HG03439 (cell line): ENCODE results near the gene RNF2.
"Not testable (repeated sequence)": the region's sequence is repeated elsewhere in the genome, so short reads cannot be mapped to it uniquely, and the experiment has no call there.

Experiments used
- ATAC-seq: cut with Tn5 transposase; IDR thresholded peaks from one replicate; pipeline ENCODE4 v1.9.1; 2021; ENCODE audit warnings: mild to moderate bottlenecking, moderate library complexity; ENCODE audit not compliant: unreplicated experiment

RNF2 gene

GRCh38 chr1:185049670-185050069, 4.3 kb downstream of the RNF2 start:
- no peak for ATAC-seq

- ATAC-seq: no peak
Observed at GRCh38 chr1:185050823-185051451, 5.6 kb downstream of the RNF2 start.

- ATAC-seq: no peak
Observed at GRCh38 chr1:185053204-185053603, 7.8 kb downstream of the RNF2 start.

GRCh38 chr1:185054365-185055060, 9.2 kb downstream of the RNF2 start:
- ATAC-seq: no peak

- no peak for ATAC-seq
Observed at GRCh38 chr1:185058110-185058509, 12.8 kb downstream of the RNF2 start.

GRCh38 chr1:185058876-185059275, 13.5 kb downstream of the RNF2 start:
- no peak for ATAC-seq

- no peak for ATAC-seq
Observed at GRCh38 chr1:185059950-185060571, 14.7 kb downstream of the RNF2 start.

GRCh38 chr1:185062710-185063370, 17.5 kb downstream of the RNF2 start:
- no peak for ATAC-seq

- no peak for ATAC-seq
Observed at GRCh38 chr1:185063719-185064118, 18.4 kb downstream of the RNF2 start.

GRCh38 chr1:185065006-185065405, 19.6 kb downstream of the RNF2 start:
- ATAC-seq: not testable (repeated sequence)

- no peak for ATAC-seq
Observed at GRCh38 chr1:185066181-185066580, 20.8 kb downstream of the RNF2 start.

- ATAC-seq: no peak
Observed at GRCh38 chr1:185068341-185068740, 23.0 kb downstream of the RNF2 start.

GRCh38 chr1:185069202-185069772, 23.9 kb downstream of the RNF2 start:
- no peak for ATAC-seq

GRCh38 chr1:185070051-185070450, 24.7 kb downstream of the RNF2 start:
- ATAC-seq: no peak

GRCh38 chr1:185073725-185074124, 28.4 kb downstream of the RNF2 start:
- no peak for ATAC-seq

GRCh38 chr1:185074307-185074706, 28.9 kb downstream of the RNF2 start:
- ATAC-seq: no peak

GRCh38 chr1:185075476-185075875, 30.1 kb downstream of the RNF2 start:
- no peak for ATAC-seq

GRCh38 chr1:185077374-185077773, 32.0 kb downstream of the RNF2 start:
- no peak for ATAC-seq

GRCh38 chr1:185080422-185080821, 35.1 kb downstream of the RNF2 start:
- ATAC-seq: no peak

- no peak for ATAC-seq
Observed at GRCh38 chr1:185083818-185084217, 38.5 kb downstream of the RNF2 start.

- ATAC-seq: no peak
Observed at GRCh38 chr1:185087101-185087500, 41.7 kb downstream of the RNF2 start.
